Myocyte (in vitro differentiated cells): Measurements from ENCODE around the gene PRSS53. TPM values are rescaled to one million over a fixed set of nuclear protein-coding genes. Genes with fewer than 3 reads are reported as not detected.
A peak's percentile ranks its signal among the peaks of the same experiment; 100 is the strongest.

ENCODE experiments used
- DNase-seq: peaks from one replicate; pipeline ENCODE4 v3.0.0-alpha.2; 2012; ENCODE audit warnings: low read depth
- total RNA-seq: library from RNA; depleted of rRNA; stranded (reverse); fragments of >200 nt; gene quantifications from 2 replicates; pipeline ENCODE4 v1.2.3, GENCODE V29; 2014

PRSS53 gene
- total RNA-seq, 1 donor from 2014 or later = 4.1 TPM

DNA sequence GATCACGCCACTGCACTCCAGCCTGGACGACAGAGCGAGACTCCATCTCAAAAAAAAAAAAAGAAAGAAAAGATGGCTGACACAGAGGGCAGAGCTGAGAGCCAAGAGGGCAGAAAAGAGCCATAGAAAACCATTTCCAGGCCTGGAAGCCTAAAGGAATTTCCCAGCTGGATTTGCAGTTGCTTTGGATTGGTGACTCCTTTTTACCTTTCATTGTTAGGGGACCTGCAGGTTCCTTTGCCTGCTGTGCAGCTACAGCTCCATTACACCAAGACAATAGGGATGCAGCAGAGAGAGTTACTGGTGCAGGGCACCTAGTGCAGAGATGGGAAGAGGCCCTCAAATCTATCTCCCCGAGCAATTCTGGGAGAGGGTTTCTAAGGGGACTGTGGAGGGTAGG, 33.1 kb downstream of the PRSS53 start:
- no peak for DNase-seq

DNA sequence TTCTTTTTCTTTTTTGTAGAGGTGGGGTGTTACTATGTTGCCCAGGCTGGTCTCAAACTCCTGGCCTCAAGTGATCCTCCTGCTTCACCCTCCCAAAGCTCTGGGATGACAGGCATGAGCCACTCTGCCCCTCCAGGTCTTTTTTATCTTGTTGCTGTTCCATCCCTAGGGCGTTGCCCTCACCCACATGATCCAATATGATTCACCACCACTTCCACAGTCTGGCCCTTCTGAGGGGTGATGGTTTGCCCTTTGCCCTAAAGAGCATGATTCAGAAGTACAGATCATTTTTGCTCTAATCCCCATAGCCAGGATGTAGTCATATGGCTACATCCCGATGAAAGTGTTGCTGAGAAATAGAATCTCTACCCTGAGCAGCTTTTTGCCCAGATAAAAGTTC, 36.6 kb downstream of the PRSS53 start:
- DNase-seq = peak; percentile 96

- DNase-seq = peak; percentile 73
Observed at GRCh38 chr16:31050280-31051030, 38.3 kb downstream of the PRSS53 start.

DNA sequence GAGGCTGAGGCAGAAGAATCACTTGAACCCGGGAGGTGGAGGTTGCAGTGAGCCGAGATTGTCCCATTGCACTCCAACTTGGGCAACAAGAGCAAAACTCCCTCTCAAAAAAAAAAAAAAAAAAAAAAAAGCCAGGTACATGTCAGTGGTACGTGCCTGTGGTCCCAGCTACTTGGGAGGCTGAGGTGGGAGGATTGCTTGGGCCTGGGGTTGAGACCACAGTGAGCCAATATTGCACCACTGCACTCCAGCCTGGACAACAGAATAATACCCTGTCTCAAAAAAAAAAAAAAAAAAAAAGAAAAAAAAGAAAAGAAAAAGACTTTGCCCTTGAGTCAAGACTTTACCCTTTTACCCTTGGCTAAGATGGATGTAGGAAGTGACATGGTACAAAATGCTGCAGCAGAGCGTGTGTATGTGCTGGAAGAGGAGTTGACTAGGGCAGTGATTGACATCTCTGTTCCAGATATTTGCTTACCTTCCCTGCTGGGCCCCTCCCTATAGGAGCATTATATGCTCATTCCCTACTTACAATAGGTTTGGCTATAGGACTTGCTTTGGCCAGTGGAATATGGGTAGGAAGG, 44.8 kb downstream of the PRSS53 start:
- no peak for DNase-seq

DNA sequence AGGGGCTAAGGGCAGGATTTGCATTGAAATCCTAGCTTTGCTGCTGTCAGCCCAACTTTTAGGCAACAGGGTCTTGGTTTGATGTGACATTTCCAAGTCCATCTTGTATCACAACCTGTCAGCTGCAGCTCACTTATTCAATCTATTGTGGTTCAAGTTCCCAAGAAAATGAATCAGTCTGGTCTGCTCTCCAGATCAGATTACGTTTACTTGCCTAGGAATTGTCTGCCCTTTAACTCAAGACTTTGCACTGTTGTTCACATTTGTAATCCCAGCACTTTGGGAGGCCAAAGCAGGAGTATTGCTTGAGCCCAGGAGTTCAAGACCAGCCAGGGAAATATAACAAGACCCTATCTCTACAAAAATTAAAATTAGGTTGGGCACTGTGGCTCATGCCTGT, 45.4 kb downstream of the PRSS53 start:
- peak; percentile 42 for DNase-seq

- DNase-seq = no peak
Observed at GRCh38 chr16:31042866-31043265, 45.9 kb downstream of the PRSS53 start.

DNA sequence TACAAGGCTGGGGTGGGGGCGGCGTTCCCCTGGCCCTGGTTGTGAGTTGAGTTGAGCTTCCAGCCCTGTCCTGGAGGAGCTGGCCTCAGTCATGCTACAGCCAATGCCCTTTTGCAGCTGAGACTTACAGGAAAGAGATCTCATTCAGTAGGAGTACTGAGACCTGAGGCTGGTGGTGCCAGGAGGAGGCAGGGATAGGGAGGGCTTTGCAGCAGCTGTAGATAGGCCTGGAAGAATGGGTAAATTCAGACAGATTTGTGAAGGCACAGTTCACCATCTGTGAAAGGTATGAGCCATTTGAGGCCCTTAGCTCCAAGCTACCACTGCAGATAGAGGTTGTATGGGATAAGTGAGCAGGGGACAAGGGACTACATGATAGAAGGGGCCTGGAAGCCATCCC, 49.8 kb downstream of the PRSS53 start:
- no peak for DNase-seq

- DNase-seq = no peak
Observed at GRCh38 chr16:31036691-31037090, 52.1 kb downstream of the PRSS53 start.

GRCh38 chr16:31033709-31034492, 54.8 kb downstream of the PRSS53 start:
- peak; percentile 92 for DNase-seq

Other genes with a start within 250 kb of the PRSS53 start
- gene BCL7C, start 194.9 kb downstream of the PRSS53 start, total RNA-seq = 25.4 and 35.4 TPM in 2 replicates
- gene CTF1, start 192.3 kb downstream of the PRSS53 start, total RNA-seq = 4.2 and 5.6 TPM in 2 replicates
- gene FBXL19, start 165.4 kb downstream of the PRSS53 start, total RNA-seq = 11.6 and 14.9 TPM in 2 replicates
- 53.9 and 60.0 TPM in 2 replicates for gene ORAI3, start 139.9 kb downstream of the PRSS53 start, total RNA-seq
- 3.3 and 5.8 TPM in 2 replicates for gene SETD1A, start 131.2 kb downstream of the PRSS53 start, total RNA-seq
- 98.3 and 128 TPM in 2 replicates for gene HSD3B7, start 103.7 kb downstream of the PRSS53 start, total RNA-seq
- gene STX1B, start 78.3 kb downstream of the PRSS53 start, total RNA-seq = 0.86 and 1.3 TPM in 2 replicates
- 47.3 and 51.0 TPM in 2 replicates for gene STX4, start 55.4 kb downstream of the PRSS53 start, total RNA-seq
- 45.4 and 65.3 TPM in 2 replicates for gene ZNF668, start 14.7 kb downstream of the PRSS53 start, total RNA-seq
- gene ZNF646, start 14.5 kb downstream of the PRSS53 start, total RNA-seq = 17.6 and 29.6 TPM in 2 replicates
- 143 and 171 TPM in 2 replicates for gene VKORC1, start 5.9 kb upstream of the PRSS53 start, total RNA-seq
- gene BCKDK, start 19.4 kb upstream of the PRSS53 start, total RNA-seq = 158 and 239 TPM in 2 replicates
- gene KAT8, start 28.7 kb upstream of the PRSS53 start, total RNA-seq = 46.7 and 53.5 TPM in 2 replicates
- 0.08 TPM in 1 of 2 replicates, not detected in the other for gene PRSS8, start 46.8 kb upstream of the PRSS53 start, total RNA-seq
- 0.51 and 1.6 TPM in 2 replicates for gene PRSS36, start 61.1 kb upstream of the PRSS53 start, total RNA-seq
- 14.6 and 18.3 TPM in 2 replicates for gene FUS, start 91.2 kb upstream of the PRSS53 start, total RNA-seq
- 2.3 and 3.0 TPM in 2 replicates for gene PYCARD, start 113.8 kb upstream of the PRSS53 start, total RNA-seq
- gene TRIM72, start 125.2 kb upstream of the PRSS53 start, total RNA-seq = 331 and 408 TPM in 2 replicates
- not detected in 2 replicates for gene PYDC1, start 128.2 kb upstream of the PRSS53 start, total RNA-seq
- 0.13 and 0.62 TPM in 2 replicates for gene ITGAM, start 171.0 kb upstream of the PRSS53 start, total RNA-seq